Activated CD8-positive, alpha-beta memory T cell treated with anti-CD3 and anti-CD28 coated beads, Interleukin-2, amount 50 U/mL, for 4 hours (primary cell): ENCODE data around the gene GET4.
"Not testable (repeated sequence)": the region's sequence is repeated elsewhere in the genome, so short reads cannot be mapped to it uniquely, and the experiment has no call there.

Experiments
- DNase-seq: peaks from one replicate; pipeline ENCODE4 v3.0.0-alpha.2; 2020

Gene GET4

DNA sequence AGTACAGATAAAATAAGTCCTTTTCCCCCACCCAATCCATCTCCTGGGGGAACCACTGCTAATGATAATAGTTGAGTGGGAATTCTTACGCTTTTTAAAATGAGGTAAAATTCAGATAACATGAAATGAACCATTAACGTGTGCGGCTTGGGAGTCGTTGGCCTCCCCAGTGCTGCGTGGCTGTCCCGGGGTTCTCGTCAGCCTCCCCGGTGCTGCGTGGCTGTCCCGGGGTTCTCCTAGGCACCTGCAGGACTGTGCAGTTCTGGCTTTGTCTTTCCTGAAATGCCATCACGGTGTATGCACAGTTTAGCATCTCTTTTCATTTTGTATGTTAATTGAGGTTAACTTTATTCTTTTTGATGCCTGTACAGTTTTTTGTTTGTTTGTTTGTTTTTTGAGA lies 30.6 kb upstream of the GET4 start:
- no peak for DNase-seq

- not testable (repeated sequence) for DNase-seq
These were observed 29.2 kb upstream of the GET4 start for GRCh38 chr7:846958-847650.

GRCh38 chr7:847728-848127 lies 28.6 kb upstream of the GET4 start:
- not testable (repeated sequence) for DNase-seq

DNA sequence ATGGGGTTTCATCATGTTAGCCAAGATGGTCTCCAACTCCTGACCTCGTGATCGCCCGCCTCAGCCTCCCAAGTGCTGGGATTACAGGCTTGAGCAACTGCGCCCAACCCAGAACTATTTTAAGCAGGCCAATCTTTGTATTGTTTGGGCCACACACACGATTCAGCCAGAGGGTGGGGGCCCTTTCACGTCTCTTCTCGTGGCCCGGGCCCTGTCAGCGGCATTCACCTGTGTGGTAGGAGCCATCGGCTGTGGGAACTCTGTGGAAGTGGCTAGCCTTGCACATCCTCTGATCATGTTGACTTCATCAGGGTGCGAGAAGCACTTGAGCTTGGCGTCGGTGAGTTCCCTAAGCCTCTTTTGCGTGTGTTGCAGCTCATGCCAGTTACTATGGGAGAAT lies 27.2 kb upstream of the GET4 start:
- no peak for DNase-seq

DNA sequence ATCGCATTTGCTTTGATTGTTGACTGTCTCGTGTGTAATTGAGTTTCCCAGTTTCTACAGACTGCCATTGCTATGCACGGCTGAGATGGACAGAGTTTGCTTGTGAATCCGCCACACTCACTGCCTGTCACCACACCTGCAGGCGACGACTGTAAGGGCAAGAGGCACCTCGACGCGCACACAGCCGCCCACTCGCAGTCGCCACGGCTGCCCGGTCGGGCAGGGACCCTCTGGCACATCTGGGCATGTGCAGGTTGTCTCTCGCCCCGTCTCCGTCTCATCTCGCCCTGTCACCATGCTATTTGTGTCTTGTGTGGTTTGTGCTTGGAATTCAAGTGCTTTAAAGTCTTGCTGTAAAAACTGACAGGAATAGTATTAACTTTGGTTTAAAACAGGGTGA lies 26.6 kb upstream of the GET4 start:
- DNase-seq = no peak

- DNase-seq = no peak
These were observed 25.1 kb upstream of the GET4 start for GRCh38 chr7:851204-851603.

DNA sequence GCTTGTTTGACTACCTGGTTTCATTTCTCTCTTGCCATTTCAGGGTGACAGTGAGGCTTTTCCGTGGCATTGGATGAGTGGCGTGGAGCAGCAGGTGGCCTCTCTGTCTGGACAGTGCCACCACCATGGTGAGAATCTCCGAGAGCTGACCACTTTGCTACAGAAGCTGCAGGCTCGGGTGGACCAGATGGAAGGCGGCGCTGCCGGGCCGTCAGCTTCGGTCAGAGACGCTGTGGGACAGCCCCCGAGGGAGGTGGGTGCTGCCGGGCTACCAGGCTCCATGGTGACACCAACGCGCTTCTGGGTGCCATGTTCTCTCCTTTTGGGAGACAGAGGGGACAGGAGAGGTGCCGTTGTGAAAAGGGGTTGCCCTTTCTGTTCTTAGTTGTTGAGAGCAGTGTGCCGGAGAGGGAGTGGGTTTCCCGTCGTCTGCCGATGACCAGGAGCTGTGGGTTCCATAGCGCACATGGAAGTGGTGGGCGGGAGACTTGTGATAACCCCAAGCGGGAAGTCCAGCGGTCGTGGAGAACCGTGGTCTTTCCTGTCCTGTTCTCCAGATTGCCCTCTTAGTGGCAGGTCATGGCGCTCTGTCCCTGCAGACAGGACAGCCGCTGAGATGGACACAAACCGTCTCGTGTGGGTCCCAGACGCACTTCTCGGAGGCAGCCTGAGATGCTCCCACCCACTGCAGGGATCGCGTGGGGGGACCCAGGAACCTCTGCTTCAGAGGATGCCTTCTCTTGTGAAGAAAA lies 22.8 kb upstream of the GET4 start:
- DNase-seq = no peak

DNA sequence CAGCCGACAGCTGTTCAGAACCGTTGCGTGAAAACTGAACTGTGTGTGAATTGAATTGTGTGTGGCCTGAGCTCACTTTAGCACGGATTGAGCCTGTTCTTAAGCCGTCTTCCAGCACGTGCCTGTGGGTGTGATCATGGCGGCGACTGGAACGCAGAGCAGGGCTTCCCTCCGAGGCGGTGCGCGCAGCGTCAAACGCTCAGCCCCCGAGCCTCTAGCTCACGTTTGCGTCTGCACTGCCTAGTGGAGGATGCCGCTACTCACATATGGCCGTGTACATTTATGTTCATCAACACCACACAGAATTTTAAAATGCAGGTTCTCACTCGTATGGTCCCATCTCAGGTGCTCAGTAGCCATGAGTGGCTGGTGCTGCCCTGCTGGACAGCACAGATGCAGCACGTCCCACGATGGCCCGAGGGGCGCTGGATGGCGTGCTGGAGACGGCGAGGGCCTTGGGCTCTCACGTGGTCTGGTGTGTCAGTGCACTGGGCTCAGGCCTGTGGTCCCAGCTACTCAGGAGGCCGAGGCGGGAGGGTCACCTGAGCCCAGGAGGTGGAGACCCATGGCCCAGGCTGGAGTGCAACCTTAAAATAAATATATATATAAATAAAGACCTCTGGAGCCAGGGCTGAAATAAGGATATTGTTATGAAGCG lies 22.1 kb upstream of the GET4 start:
- no peak for DNase-seq

DNA sequence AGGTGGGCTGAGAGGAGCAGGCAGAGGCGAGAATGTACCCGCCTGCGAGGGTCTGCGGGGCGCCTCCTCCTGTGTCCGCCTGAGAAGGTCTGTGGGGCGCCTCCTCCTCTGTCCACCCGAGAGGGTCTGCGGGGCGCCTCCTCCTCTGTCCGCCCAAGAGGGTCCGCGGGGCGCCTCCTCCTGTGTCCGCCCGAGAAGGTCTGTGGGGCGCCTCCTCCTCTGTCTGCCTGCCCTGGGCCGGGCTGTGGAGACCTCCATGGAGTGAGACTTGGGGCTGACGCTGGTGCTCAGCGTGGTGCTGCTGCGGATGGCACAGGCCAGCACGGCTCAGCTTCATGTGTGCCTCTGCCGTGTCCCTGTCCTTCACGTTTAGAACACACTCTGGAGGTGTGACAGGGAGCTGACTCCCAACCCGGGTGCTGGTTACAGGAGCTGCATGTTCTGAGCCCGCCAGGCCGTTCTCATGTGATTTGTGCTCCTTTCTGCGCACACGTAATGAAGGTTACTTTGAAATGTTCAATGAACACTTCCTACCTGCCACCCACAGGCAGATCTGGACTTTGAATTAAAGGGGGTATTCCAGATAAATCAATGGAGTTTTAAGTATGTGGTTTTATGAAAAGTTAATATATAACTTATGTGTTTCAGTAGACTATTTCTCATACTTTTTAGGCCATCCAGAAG lies 20.5 kb upstream of the GET4 start:
- DNase-seq = no peak

DNA sequence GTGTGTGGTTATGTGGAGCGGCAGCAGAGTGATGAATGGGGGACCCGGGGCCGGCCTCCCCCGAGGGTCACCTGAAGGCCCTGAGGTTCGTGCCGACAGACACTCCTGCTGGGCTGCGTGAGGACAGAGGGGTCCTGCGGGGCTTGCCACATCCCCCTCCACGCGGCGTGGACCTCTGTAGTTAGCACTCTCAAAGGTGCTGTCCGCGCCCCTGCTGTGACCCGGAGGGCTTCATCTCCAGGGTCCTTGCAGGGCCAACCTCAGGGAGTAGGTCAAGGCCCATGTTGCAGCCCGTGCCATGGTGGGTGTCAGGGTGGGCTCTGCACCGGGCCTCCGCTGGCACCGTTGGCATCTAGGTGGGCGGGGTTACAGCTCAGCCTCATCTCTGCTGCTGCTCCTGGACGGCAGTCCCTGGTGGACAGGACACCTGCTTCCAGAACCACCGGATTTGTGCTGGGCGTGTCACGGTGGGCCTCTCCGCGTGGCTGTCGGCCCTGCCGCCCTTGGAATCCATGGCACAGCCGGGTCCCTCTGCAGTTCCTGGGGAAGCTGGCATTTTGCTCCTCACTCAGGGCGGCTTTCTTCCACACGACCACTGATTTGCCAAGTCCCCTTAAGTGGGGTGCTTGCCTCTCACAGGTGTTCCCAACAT lies 19.8 kb upstream of the GET4 start:
- DNase-seq = no peak

GRCh38 chr7:857661-858060 lies 18.7 kb upstream of the GET4 start:
- DNase-seq = no peak

DNA sequence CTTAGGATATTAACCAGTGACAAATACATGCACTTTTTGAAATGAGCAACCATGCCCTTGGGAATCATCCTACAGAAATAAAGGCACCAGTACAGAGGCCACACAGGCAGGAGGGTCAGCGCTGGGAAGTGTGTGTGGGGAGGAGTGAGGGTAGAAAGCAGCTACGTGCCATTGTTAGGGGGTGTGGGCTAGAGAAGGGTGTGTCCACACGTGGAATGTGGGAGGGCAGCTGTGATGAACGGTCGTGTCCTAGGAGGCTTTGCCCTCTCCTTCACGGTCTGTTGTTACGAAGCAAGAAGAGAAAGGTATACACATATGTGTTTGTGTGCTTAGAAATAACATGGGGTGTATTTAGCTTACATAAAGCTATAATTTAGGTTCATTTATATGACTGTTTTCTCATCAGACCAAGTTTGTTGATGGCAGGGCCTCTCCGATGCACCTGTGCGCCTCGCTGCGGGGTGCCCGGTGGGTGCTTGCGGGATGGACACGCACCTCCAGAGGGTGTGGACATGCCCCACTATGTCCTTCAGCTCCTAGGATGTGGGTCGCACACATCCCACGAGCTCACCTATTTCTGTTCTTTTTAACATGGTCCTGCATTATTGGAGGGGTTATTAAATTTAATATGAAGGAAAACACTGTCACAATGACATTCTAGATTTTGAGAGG lies 16.9 kb upstream of the GET4 start:
- DNase-seq = no peak

- no peak for DNase-seq
These were observed 16.2 kb upstream of the GET4 start for GRCh38 chr7:860149-860548.

DNA sequence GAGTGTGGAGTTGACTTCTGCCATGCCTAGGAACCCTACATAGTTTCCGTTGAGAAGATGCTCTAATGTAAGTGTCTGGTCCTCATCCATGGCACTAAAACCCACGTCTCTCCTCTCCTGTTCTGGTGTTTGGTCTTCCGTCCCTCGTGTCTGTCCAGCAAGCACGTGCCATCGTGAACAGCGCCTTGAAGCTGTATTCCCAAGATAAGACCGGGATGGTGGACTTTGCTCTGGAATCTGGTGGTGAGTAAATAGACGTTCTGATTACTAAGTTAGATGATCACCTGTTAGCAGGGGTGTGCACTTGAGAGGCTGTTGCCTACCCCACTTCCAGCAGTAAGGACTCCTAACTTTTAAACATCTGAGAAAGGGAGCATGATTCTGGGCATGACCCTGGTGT lies 15.1 kb upstream of the GET4 start:
- DNase-seq = no peak

GRCh38 chr7:862157-862556 lies 14.2 kb upstream of the GET4 start:
- DNase-seq = no peak

- DNase-seq = no peak
These were observed 13.2 kb upstream of the GET4 start for GRCh38 chr7:863106-863505.

GRCh38 chr7:865921-866320 lies 10.4 kb upstream of the GET4 start:
- DNase-seq = no peak

DNA sequence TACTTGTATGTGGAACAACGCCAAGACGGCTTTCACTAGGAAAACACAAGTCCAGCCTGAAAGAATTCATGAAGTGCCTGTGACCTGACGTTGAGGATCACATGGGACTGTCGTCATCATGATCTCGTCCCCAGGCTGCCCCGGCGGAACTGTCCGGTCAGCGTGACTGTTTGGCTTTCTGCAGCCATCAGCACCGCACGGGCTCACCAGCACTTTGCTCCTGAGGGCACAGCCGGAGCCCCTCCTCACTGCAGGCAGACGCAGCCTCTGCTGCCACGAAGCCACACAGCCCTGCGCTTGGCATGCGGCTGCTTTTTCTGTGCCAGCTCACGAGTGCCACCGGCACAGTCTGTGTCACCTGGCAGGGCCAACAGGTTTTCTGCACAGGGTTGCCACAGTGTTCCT lies 9.4 kb upstream of the GET4 start:
- no peak for DNase-seq

DNA sequence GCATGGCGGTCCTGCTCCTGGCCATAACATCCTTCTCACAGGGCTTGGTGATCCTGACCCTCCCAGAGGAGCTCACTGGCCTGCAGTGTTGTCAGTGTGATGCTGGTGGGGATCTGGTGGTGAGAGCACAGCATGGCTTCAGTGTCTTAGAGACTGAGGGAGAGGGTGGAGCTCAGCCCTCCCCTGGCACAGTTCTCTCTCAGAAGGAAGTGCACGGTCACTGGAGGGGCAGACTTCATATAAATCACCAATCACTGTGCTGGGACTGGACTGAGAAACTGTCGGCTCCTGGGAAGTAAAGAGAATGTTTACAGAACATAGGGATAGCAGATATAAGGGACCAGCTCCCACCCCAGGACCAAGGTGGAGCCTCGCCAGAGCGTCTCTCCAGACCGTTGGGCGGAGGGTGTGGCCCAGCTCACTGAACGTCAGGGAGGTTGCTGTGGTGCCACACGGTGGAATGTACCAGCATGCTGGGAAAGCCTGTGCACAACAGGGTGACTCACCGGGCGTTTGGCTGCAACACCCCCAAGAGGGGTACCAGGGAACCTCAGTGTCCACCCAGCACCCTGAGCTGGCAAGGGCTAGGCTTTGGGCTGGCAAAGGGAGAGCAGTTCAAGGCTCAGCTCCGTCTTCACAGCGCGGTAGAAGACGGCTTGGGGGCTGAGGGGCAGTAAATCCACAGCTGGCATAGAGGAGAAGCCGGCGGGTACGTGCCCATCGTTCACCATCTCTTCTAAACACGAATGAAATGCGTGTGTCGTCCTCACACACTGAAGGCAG lies 8.8 kb upstream of the GET4 start:
- no peak for DNase-seq

- DNase-seq = no peak
These were observed 8.2 kb upstream of the GET4 start for GRCh38 chr7:868189-868486.

- DNase-seq = no peak
These were observed 7.0 kb upstream of the GET4 start for GRCh38 chr7:869348-869747.
